HG02642 (cell line): ENCODE data around the gene TEKT3.

Source experiments
- ATAC-seq: cut with Tn5 transposase; IDR thresholded peaks from one replicate; pipeline ENCODE4 v1.9.1; 2021; ENCODE audit warnings: mild to moderate bottlenecking; ENCODE audit not compliant: unreplicated experiment, poor library complexity

Gene TEKT3

GRCh38 chr17:15341385-15341849 is at the start of gene TEKT3:
Gene TEKT3, minus strand, starts transcription at chr17:15341597. Its CDS starts 10,012 bp downstream, at chr17:15331585.
- no peak for ATAC-seq

- no peak for ATAC-seq
These were observed 47.1 kb upstream of the TEKT3 start for GRCh38 chr17:15388356-15389041.

- ATAC-seq, result no peak
These were observed 44.7 kb upstream of the TEKT3 start for GRCh38 chr17:15386083-15386482.

GRCh38 chr17:15385305-15385704 is 43.9 kb upstream of the TEKT3 start:
- ATAC-seq, result no peak

GRCh38 chr17:15384142-15384787 is 42.9 kb upstream of the TEKT3 start:
- no peak for ATAC-seq

- no peak for ATAC-seq
These were observed 41.5 kb upstream of the TEKT3 start for GRCh38 chr17:15382914-15383313.

- no peak for ATAC-seq
These were observed 40.3 kb upstream of the TEKT3 start for GRCh38 chr17:15381707-15382106.

- ATAC-seq, result no peak
These were observed 39.0 kb upstream of the TEKT3 start for GRCh38 chr17:15380446-15380845.

GRCh38 chr17:15379659-15380058 is 38.3 kb upstream of the TEKT3 start:
- no peak for ATAC-seq

GRCh38 chr17:15378243-15378642 is 36.8 kb upstream of the TEKT3 start:
- no peak for ATAC-seq

GRCh38 chr17:15377616-15378015 is 36.2 kb upstream of the TEKT3 start:
- no peak for ATAC-seq

GRCh38 chr17:15377200-15377599 is 35.8 kb upstream of the TEKT3 start:
- ATAC-seq, result no peak

- no peak for ATAC-seq
These were observed 30.2 kb upstream of the TEKT3 start for GRCh38 chr17:15371376-15372130.

GRCh38 chr17:15368600-15368999 is 27.2 kb upstream of the TEKT3 start:
- ATAC-seq, result no peak

GRCh38 chr17:15366026-15366425 is 24.6 kb upstream of the TEKT3 start:
- no peak for ATAC-seq

GRCh38 chr17:15364615-15365014 is 23.2 kb upstream of the TEKT3 start:
- no peak for ATAC-seq

GRCh38 chr17:15363702-15364101 is 22.3 kb upstream of the TEKT3 start:
- no peak for ATAC-seq

- ATAC-seq, result no peak
These were observed 20.2 kb upstream of the TEKT3 start for GRCh38 chr17:15361592-15361991.

- ATAC-seq, result no peak
These were observed 19.8 kb upstream of the TEKT3 start for GRCh38 chr17:15361151-15361550.

GRCh38 chr17:15354256-15354655 is 12.9 kb upstream of the TEKT3 start:
- no peak for ATAC-seq

- no peak for ATAC-seq
These were observed 10.5 kb upstream of the TEKT3 start for GRCh38 chr17:15351925-15352324.
